Hepatocyte (in vitro differentiated cells): ENCODE measurements around the gene SND1. TPM values are rescaled to one million over a fixed set of nuclear protein-coding genes. Genes with fewer than 3 reads are reported as not detected.

Source experiments
- DNase-seq: peaks from one replicate; pipeline ENCODE4 v3.0.0-alpha.2; 2016; ENCODE audit warnings: low spot score
- H2AFZ ChIP-seq: fragments of 200-600 bp; sonication (generic); 2 replicates; pipeline ENCODE4 v1.6.0; 2016; ENCODE audit warnings: antibody characterized with exemption, mild to moderate bottlenecking
- H3K27ac ChIP-seq: fragments of 200-600 bp; sonication (generic); 2 replicates; pipeline ENCODE4 v1.5.1; 2016; ENCODE audit warnings: mild to moderate bottlenecking
- H3K27me3 ChIP-seq: fragments of 200-600 bp; sonication (generic); 2 replicates; pipeline ENCODE4 v1.6.1; 2016
- H3K36me3 ChIP-seq: fragments of 200-600 bp; sonication (generic); replicated peaks from 2 replicates; pipeline ENCODE4 v1.5.1; 2016; ENCODE audit warnings: low read depth; ENCODE audit not compliant: insufficient read depth
- H3K4me1 ChIP-seq: fragments of 200-600 bp; sonication (generic); 2 replicates; pipeline ENCODE4 v1.5.1; 2016; ENCODE audit warnings: mild to moderate bottlenecking, moderate library complexity; ENCODE audit not compliant: insufficient read depth
- H3K4me2 ChIP-seq: fragments of 200-600 bp; sonication (generic); 2 replicates; pipeline ENCODE4 v1.6.0; 2016
- H3K4me3 ChIP-seq: fragments of 200-600 bp; sonication (generic); 2 replicates; pipeline ENCODE4 v1.5.1; 2016; ENCODE audit warnings: mild to moderate bottlenecking
- H3K79me2 ChIP-seq: fragments of 200-600 bp; sonication (generic); 2 replicates; pipeline ENCODE4 v1.6.0; 2017; ENCODE audit warnings: mild to moderate bottlenecking
- H3K9me2 ChIP-seq: fragments of 200-600 bp; sonication (generic); replicated peaks from 2 replicates; pipeline ENCODE4 v1.6.0; 2017; ENCODE audit warnings: mild to moderate bottlenecking; ENCODE audit not compliant: insufficient read depth
- H3K9me3 ChIP-seq: fragments of 200-600 bp; sonication (generic); 2 replicates; pipeline ENCODE4 v1.5.1; 2016; ENCODE audit warnings: low read depth, mild to moderate bottlenecking
- H4K20me1 ChIP-seq: fragments of 200-600 bp; sonication (generic); 2 replicates; pipeline ENCODE4 v1.6.0; 2016; ENCODE audit warnings: mild to moderate bottlenecking; ENCODE audit not compliant: insufficient read depth, poor library complexity, severe bottlenecking
- EZH2 ChIP-seq: fragments of 200-600 bp; sonication (generic); IDR thresholded peaks from 2 replicates; pipeline ENCODE4 v1.6.1; 2016; ENCODE audit warnings: antibody characterized with exemption, mild to moderate bottlenecking, borderline replicate concordance
- EZH2phosphoT487 ChIP-seq: fragments of 200-600 bp; sonication (generic); IDR thresholded peaks from one replicate; pipeline ENCODE4 v1.6.1; 2018; ENCODE audit warnings: antibody characterized with exemption, mild to moderate bottlenecking, low read depth, moderate library complexity; ENCODE audit not compliant: unreplicated experiment, severe bottlenecking
- WGBS: methylation state at CpG from one replicate; pipeline ENCODE4 v1.1.6; 2016; ENCODE audit warnings: low lambda C conversion rate; ENCODE audit errors: missing lambda C conversion rate; 5-methylcytosine and 5-hydroxymethylcytosine counted together
- polyA plus RNA-seq: library from polyadenylated mRNA; unstranded; fragments of >200 nt; fragmentation: Nextera tagmentation; extraction: Ambion mirVana; gene quantifications from 2 replicates; pipeline ENCODE4 v1.2.1, GENCODE V29; 2016
- total RNA-seq: library from RNA; depleted of rRNA; stranded (reverse); fragments of >200 nt; gene quantifications from 2 replicates; pipeline ENCODE4 v1.2.3, GENCODE V29; 2014
- TF ChIP-seq, protein P1 (sequence below): fragments of 200-600 bp; sonication (generic); IDR thresholded peaks from 2 replicates; pipeline ENCODE4 v1.5.1; 2016; ENCODE audit warnings: antibody characterized with exemption, mild to moderate bottlenecking; ENCODE audit not compliant: poor library complexity

The SND1 gene
- total and polyA plus RNA-seq, 2 experiments from 2014 or later, result 141 to 200 TPM

DNA sequence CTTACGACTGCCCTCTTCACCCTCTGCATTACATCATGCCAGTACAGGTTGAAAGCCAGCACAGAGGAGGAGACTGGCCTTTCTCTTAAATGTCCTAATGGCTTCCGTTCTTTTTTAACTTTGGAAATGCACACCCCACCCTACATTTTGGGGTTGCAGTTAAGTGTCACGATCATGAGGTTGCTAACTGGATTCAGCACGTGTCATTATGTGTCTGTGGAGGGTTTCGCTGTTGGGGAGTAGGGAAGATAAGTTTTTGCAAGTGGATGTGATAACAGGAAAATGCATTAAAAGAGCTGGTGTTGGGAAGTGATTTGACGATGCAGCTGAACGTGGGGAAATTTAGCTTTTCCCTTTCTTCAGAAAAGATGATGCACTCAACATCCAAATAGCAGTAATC, 243.4 kb downstream of the SND1 start:
- no peaks in the 10 kb centered on the region for H3K36me3 ChIP-seq
- peaks cover 12% of the 10 kb centered on the region for H4K20me1 ChIP-seq
- H3K27ac ChIP-seq, result no peak overlapping the region
- H3K4me2 ChIP-seq, result no peak overlapping the region
- TF ChIP-seq, protein P1, sequence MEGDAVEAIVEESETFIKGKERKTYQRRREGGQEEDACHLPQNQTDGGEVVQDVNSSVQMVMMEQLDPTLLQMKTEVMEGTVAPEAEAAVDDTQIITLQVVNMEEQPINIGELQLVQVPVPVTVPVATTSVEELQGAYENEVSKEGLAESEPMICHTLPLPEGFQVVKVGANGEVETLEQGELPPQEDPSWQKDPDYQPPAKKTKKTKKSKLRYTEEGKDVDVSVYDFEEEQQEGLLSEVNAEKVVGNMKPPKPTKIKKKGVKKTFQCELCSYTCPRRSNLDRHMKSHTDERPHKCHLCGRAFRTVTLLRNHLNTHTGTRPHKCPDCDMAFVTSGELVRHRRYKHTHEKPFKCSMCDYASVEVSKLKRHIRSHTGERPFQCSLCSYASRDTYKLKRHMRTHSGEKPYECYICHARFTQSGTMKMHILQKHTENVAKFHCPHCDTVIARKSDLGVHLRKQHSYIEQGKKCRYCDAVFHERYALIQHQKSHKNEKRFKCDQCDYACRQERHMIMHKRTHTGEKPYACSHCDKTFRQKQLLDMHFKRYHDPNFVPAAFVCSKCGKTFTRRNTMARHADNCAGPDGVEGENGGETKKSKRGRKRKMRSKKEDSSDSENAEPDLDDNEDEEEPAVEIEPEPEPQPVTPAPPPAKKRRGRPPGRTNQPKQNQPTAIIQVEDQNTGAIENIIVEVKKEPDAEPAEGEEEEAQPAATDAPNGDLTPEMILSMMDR, result no peak
- TF ChIP-seq EZH2phosphoT487 (no peak), EZH2 (no peak)
- no peaks in the 10 kb centered on the region for H3K9me3 ChIP-seq
- H3K4me1 ChIP-seq, result peaks cover 42% of the 10 kb centered on the region
- peaks cover 64% of the 10 kb centered on the region for H3K79me2 ChIP-seq
- no peaks in the 10 kb centered on the region for H3K9me2 ChIP-seq
- no peak for DNase-seq
- no peak overlapping the region for H2AFZ ChIP-seq
- 82% methylated on average over 7 of the region's 7 CpGs for WGBS
- H3K27me3 ChIP-seq, result no peaks in the 10 kb centered on the region
- H3K4me3 ChIP-seq, result no peak overlapping the region

DNA sequence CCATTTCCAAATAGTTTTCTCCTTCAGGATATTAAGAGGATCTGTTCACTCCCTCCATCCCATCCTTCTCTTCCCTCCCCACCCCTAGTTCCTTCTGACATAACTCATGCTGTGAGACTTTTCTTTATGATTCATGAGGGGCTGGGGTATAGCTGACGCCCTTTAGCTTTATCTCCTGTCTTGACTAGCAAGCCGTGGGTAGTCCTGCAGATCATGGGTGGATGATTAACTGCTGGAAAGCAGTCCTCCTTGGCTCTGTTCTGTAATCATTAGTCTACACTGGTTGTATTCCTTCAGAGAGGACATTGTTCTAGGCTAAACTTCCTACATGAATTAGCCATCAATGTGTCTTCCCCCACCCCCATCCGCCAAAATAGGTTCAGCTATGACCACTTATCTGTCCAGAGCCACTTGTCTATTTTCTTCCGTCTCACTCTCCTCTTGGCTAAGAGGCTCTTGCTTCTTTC, 243.9 kb downstream of the SND1 start:
- H3K27ac ChIP-seq, result peak overlapping the region; percentile 7
- peak; percentile 26 for DNase-seq
- H3K4me2 ChIP-seq, result no peak overlapping the region
- no peaks in the 10 kb centered on the region for H3K27me3 ChIP-seq
- peaks cover 65% of the 10 kb centered on the region for H3K79me2 ChIP-seq
- H3K36me3 ChIP-seq, result no peaks in the 10 kb centered on the region
- H3K9me3 ChIP-seq, result no peaks in the 10 kb centered on the region
- no peak overlapping the region for H3K4me3 ChIP-seq
- 58% methylated on average over 4 of the region's 4 CpGs for WGBS
- peaks cover 14% of the 10 kb centered on the region for H4K20me1 ChIP-seq
- no peak for TF ChIP-seq EZH2phosphoT487
- H3K9me2 ChIP-seq, result no peaks in the 10 kb centered on the region
- no peak overlapping the region for H2AFZ ChIP-seq
- H3K4me1 ChIP-seq, result peaks cover 42% of the 10 kb centered on the region

DNA sequence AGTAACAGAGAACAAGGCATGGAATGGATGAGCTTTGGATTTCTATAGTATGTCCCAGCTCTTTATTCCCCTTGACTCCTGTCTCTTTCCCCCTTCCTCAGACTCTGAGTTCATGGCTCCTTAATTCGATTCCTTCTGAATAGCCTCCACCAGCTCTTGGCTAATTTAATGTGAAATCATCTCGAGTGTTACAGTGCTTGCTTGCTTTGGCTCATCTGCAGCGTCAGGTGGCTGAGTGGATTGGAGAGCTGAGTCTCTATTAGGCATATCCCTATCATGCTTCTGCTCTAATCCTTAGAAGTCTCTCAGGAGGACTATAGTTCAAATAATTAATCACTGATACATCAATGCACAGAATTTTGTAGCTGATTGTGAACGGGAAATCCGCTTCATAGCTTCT, 244.7 kb downstream of the SND1 start:
- no peak overlapping the region for H3K4me2 ChIP-seq
- peak overlapping the region; percentile 7 for H3K27ac ChIP-seq
- peaks cover 43% of the 10 kb centered on the region for H3K4me1 ChIP-seq
- no peaks in the 10 kb centered on the region for H3K9me2 ChIP-seq
- TF ChIP-seq, protein P1, result no peak
- no peak for TF ChIP-seq EZH2
- TF ChIP-seq EZH2phosphoT487, result no peak
- DNase-seq, result no peak
- peaks cover 65% of the 10 kb centered on the region for H3K79me2 ChIP-seq
- no peak overlapping the region for H2AFZ ChIP-seq
- H3K36me3 ChIP-seq, result no peaks in the 10 kb centered on the region
- peaks cover 15% of the 10 kb centered on the region for H4K20me1 ChIP-seq
- no peaks in the 10 kb centered on the region for H3K9me3 ChIP-seq
- 88% methylated on average over 5 of the region's 5 CpGs for WGBS
- H3K27me3 ChIP-seq, result no peaks in the 10 kb centered on the region
- no peak overlapping the region for H3K4me3 ChIP-seq

DNA sequence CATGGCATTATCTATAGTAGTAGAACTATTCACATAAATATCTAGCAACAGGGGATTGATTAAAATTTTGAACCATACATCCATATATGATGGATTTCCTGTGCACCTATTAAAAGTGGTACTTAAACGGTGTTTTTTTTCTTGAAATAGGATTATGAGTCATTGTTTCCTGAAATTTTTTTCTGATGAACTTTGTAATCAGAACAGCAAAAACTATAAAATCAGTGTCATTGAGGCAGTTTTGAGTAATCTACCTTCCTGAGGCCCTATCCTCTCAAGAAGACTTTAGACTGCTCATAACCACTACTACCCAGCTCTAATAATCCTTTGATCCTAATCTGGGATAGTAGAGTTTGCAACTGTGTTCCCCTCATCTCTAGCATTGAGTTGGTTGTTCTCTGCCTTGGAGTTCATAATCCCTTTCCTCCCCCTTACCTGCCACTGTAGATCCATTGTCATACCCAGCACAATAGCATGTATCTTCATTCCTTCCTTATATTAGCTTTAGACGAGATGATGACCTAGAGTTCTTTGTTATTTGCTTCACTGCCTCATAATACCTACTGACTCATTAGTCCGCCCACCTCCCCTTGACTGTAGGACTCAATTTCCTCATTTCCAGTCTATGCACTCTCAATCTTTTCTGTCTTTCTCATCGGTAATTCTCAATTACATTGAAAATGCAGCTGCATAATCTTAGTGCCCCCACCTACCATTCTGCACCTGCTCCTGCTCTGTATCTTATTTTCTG, 245.9 kb downstream of the SND1 start:
- TF ChIP-seq EZH2phosphoT487 (no peak), EZH2 (no peak)
- TF ChIP-seq, protein P1, result no peak
- Histone ChIP-seq H2AFZ (no peak overlapping the region), H3K4me3 (no peak overlapping the region), H3K4me2 (no peak overlapping the region), H3K4me1 (peaks cover 43% of the 10 kb centered on the region), H3K9me3 (no peaks in the 10 kb centered on the region), H4K20me1 (peaks cover 15% of the 10 kb centered on the region), H3K79me2 (peaks cover 65% of the 10 kb centered on the region), H3K9me2 (no peaks in the 10 kb centered on the region), H3K27ac (peak overlapping the region; percentile 33), H3K27me3 (no peaks in the 10 kb centered on the region), H3K36me3 (no peaks in the 10 kb centered on the region)
- WGBS, result 82% methylated on average over 4 of the region's 4 CpGs
- no peak for DNase-seq
